OCI-LY3 (cell line): ENCODE results near the gene ADAMTS3.

ENCODE experiments used
- CTCF ChIP-seq: fragments of 200-600, 300-600 bp; sonication (generic); IDR thresholded peaks from 2 replicates; pipeline ENCODE4 v1.5.1; 2014; ENCODE audit warnings: antibody characterized with exemption, low read length, low read depth
- EZH2phosphoT487 ChIP-seq: fragments of 200-600 bp; shearing (Covaris generic); IDR thresholded peaks from 2 replicates; pipeline ENCODE4 v1.6.1; 2018; ENCODE audit warnings: antibody characterized with exemption, mixed run types, low read depth

GRCh38 chr4:72239487-72240116, 329.4 kb downstream of the ADAMTS3 start:
- TF ChIP-seq CTCF (no peak), EZH2phosphoT487 (no peak)
